Activated naive CD8-positive, alpha-beta T cell treated with anti-CD3 and anti-CD28 coated beads, Interleukin-2, amount 50 U/mL, for 24 hours (primary cell): ENCODE measurements around the gene ATG2A.
A peak's percentile ranks its signal among the peaks of the same experiment; 100 is the strongest.

Experiments used
- ATAC-seq: fragments of 150-1000 bp; cut with Tn5 transposase; one replicate; pipeline ENCODE4 v1.10.0; 2021
- DNase-seq: peaks from one replicate; pipeline ENCODE4 v3.0.0; 2021
- H3K27ac Mint-ChIP-seq: one replicate; pipeline ENCODE4 v1.8.0; 2021; ENCODE audit warnings: mild to moderate bottlenecking, mixed read lengths
- H3K27me3 Mint-ChIP-seq: one replicate; pipeline ENCODE4 v1.8.0; 2021; ENCODE audit warnings: mixed read lengths
- H3K36me3 Mint-ChIP-seq: one replicate; pipeline ENCODE4 v1.8.0; 2021; ENCODE audit warnings: low read depth, mixed read lengths
- H3K4me1 Mint-ChIP-seq: one replicate; pipeline ENCODE4 v1.8.0; 2021; ENCODE audit warnings: mixed read lengths
- H3K4me3 Mint-ChIP-seq: one replicate; pipeline ENCODE4 v1.8.0; 2021; ENCODE audit warnings: mild to moderate bottlenecking, moderate library complexity, mixed read lengths
- H3K9me3 Mint-ChIP-seq: one replicate; pipeline ENCODE4 v1.8.0; 2021; ENCODE audit warnings: mixed read lengths

ATG2A gene

DNA sequence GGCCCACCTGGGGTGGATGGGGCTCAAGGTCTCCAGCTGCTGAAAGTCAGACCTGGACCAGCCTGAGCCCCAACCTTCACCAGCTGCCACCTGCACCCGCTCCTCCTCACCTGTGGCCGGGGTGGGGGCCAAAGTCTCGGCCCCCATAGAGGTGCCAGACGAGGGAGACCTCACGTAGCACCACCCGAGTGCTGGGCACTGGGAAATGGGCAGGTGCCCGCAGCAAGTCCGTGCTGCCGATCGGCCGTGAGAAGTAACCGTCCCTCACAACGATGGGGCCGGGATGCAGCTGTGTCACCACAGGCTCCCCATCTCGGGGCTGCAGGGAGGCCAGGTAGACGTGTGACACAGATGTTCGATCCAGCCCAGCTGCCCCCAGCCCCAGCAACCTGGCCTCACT is 16.2 kb downstream of the ATG2A start:
- Mint-ChIP-seq H3K4me3 (no peak overlapping the region), H3K27me3 (no peaks in the 10 kb centered on the region), H3K9me3 (no peaks in the 10 kb centered on the region), H3K27ac (no peak overlapping the region), H3K4me1 (peaks cover 12% of the 10 kb centered on the region), H3K36me3 (peaks cover 6% of the 10 kb centered on the region)
- no peak for ATAC-seq
- no peak for DNase-seq

DNA sequence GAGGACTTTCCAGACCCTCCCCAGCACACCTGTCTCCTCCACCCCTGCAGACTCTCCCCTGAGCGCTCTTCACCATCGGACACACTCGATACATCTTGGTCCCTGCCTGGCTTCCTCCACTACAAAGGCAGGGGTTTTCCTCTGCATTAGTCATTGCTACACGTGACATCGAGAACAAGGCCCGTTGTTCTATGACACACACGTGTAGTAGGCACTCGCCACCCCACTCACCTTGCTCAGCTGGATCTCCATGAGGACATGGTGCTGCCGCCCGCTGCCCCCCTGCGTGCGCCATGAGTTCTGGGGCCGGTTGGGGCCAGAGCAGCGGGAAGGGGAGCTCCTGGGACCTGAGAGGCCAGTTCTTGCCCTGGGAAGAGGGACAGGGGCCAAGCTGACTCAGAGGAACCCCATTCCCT is 16.7 kb downstream of the ATG2A start:
- Mint-ChIP-seq H3K36me3 (peaks cover 6% of the 10 kb centered on the region), H3K4me1 (peaks cover 12% of the 10 kb centered on the region), H3K4me3 (no peak overlapping the region), H3K27ac (peak overlapping the region; percentile 33), H3K9me3 (no peaks in the 10 kb centered on the region), H3K27me3 (no peaks in the 10 kb centered on the region)
- DNase-seq = peak; percentile 47
- ATAC-seq = peak; percentile 95

DNA sequence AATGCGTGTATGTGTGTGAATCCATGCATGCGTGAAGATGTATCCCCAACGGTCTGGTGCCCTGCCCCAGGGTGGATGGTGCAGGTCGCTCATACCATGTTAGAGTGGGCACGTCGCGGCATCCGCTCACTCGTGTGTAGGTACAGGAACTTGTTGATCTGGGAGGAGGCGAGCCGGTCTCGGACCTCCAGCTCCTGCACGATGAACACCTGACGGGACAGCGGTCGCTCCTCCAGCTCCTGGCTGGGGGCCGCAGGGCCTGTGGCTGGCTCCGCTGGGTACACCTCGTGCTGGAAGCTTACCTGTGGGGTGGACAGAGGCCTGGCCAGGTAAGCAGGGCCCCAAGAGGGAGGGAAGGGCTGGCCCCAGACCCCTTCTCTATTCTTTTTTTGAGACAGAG is 18.5 kb downstream of the ATG2A start:
- ATAC-seq = no peak
- Mint-ChIP-seq H3K9me3 (no peaks in the 10 kb centered on the region), H3K4me1 (peaks cover 12% of the 10 kb centered on the region), H3K36me3 (peaks cover 3% of the 10 kb centered on the region), H3K27me3 (no peaks in the 10 kb centered on the region), H3K27ac (no peak overlapping the region), H3K4me3 (no peak overlapping the region)
- DNase-seq = no peak

DNA sequence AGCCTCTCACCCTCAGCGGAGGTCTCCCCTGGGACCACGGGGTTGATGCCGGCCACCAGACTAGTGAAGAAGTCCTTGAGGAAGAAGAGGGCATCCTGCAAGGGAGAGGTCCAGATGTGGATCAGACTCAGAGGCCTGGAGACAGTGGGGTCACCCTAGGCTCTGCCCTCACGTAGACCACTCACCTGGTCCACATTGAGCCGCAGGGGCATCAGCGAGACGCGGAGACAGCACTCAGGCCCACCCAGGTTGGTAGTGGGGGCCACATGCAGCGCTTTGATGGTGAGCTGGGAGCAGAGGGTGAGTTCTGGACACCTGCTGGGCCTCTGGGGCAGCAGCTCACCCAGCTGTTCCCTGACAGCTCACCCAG is 18.9 kb downstream of the ATG2A start:
- no peak for ATAC-seq

DNA sequence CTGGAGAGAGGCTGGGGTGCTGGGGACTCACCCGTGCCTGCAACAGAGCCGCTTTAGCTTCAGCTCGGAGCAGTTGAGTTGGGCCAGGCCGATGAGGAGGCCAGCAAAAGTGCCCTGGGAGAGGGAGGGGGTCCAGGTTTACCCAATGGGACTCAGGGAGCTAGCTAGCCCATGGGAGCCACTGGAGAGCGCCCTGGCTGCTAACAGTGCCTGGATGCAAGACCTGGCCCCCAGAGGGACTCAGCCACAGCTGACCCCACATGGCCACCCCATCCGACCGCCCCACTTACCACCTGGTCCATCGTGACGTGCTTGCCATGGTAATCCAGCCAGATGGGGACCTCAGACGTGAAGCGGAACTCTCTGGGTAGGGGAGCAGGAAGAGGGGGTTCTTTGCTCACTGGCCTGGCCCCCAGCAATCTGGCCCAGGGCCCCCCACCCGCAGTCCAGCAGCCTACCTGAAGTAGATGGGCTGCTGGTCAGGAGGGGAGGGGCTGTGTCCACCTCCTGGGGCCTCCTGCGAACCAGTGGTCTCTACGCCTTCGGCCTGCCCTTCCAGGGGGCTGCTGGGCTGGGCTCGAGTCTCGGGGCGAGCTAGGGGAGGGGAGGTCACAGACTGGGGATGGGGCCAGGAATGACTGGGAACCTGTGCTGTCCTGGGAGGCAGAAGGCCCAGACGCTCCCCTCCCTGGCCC is 19.5 kb downstream of the ATG2A start:
- ATAC-seq (no peak), DNase-seq (no peak)
- H3K27me3 Mint-ChIP-seq = no peaks in the 10 kb centered on the region
- no peak overlapping the region for H3K27ac Mint-ChIP-seq
- H3K4me1 Mint-ChIP-seq = peaks cover 12% of the 10 kb centered on the region
- H3K36me3 Mint-ChIP-seq = peaks cover 3% of the 10 kb centered on the region
- no peaks in the 10 kb centered on the region for H3K9me3 Mint-ChIP-seq
- H3K4me3 Mint-ChIP-seq = no peak overlapping the region

More for the DNA sequence above, 18.9 kb downstream of the ATG2A start:
- peaks cover 12% of the 10 kb centered on the region for H3K4me1 Mint-ChIP-seq
- H3K4me3 Mint-ChIP-seq = no peak overlapping the region
- H3K9me3 Mint-ChIP-seq = no peaks in the 10 kb centered on the region
- no peaks in the 10 kb centered on the region for H3K27me3 Mint-ChIP-seq
- H3K36me3 Mint-ChIP-seq = peaks cover 3% of the 10 kb centered on the region
- DNase-seq = no peak
- no peak overlapping the region for H3K27ac Mint-ChIP-seq

DNA sequence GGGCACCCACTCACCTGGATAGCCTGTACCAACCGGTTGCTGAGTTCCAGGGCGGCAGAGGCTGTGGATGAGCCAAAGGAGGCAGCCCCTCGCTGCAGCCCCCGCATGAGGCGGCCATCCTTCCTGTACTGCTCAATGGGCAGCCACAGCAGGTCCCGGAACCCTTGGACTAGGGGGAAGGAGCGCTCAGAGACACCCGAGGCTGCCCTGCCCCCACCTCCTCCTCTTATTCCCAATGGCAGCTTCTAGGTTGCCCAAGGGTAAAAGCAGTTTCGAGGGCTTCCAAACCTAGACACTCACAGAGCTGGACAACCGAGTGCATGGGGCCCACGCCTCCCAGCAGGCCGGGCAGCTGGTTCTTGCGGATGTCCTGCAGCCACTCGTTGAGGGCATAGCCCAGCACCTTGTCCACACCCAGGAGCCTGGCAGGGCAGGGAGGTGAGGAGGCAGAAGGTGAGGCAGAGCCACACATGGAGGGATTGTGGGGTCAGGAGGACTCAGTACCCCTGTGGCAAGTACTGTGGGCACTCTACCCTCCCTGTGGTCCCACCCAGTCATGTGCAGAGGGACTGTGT is 20.5 kb downstream of the ATG2A start:
- no peak overlapping the region for H3K4me3 Mint-ChIP-seq
- ATAC-seq (no peak), DNase-seq (no peak)
- peaks cover 3% of the 10 kb centered on the region for H3K36me3 Mint-ChIP-seq
- no peak overlapping the region for H3K27ac Mint-ChIP-seq
- no peaks in the 10 kb centered on the region for H3K9me3 Mint-ChIP-seq
- H3K27me3 Mint-ChIP-seq = no peaks in the 10 kb centered on the region
- peaks cover 11% of the 10 kb centered on the region for H3K4me1 Mint-ChIP-seq

DNA sequence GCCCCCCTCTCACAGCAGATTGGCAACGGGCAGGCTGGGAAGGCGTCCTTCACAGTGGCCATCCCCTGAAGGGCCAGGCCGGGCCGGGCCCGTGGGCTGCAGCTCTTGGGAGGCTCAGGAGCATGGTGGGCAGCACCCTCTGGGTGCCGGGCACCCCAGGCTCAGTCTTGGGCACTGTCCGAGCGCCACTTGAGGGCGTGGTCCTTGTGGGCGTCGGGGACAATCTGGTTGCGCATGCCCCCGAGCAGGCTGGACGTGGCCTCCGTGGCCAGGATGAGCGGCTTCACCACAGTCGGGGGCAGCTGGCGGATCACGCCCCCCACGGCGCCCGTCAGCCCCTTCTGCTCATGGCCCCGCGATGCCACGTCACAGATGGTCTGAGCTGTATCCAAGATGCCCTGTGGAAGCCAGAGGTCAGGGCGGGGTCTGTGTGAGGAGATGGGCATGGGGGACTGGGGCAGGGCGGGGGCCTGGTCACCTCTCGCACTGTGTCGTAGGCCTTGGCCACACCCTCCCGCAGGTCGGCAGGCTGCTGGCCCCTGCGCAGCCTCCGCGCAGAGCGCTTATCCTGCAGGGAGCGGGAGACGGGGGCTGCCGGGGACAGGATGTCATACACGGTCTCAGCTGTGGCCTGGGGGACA is 22.1 kb downstream of the ATG2A start:
- no peaks in the 10 kb centered on the region for H3K36me3 Mint-ChIP-seq
- ATAC-seq (no peak), DNase-seq (no peak)
- no peak overlapping the region for H3K27ac Mint-ChIP-seq
- no peaks in the 10 kb centered on the region for H3K27me3 Mint-ChIP-seq
- H3K4me1 Mint-ChIP-seq = peaks cover under 1% of the 10 kb centered on the region
- H3K4me3 Mint-ChIP-seq = no peak overlapping the region
- no peaks in the 10 kb centered on the region for H3K9me3 Mint-ChIP-seq

DNA sequence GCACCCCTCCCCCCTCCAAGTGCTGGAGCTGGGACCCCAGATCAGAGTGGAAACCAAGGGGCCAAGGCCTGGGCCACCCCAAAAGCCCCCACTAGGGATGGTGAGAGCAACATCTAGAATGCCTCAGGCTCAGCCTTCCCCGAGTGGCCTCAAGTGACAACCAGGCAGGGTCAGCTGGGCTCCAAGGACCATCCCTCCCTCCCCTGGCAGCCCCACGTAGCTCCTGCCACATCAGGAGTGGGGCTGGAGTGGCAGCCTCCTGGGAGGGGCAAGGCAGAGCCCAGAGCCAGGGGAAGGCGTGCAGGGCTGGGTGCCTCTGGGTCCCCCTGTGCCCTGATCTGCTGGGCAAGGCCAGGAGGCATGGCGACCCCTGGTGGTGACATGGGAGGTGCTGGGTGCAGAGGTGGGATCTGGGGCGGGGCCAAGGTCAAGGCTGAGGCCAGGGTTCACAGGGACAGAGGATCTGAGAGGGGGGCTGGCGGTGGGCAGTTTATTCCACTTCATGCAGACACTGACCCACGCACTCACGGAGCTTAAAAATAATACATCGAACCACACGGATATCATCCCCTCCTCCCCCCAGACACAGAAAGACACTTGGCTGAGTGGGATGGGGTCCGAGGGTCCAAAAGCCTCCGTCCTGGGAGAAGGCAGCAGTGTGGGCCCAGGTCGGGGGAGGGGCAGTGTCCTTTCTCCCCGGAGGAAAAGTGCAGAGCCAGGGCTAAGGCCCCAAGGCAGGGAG is 22.8 kb downstream of the ATG2A start:
- DNase-seq = peak; percentile 98
- no peak overlapping the region for H3K27ac Mint-ChIP-seq
- no peaks in the 10 kb centered on the region for H3K4me1 Mint-ChIP-seq
- H3K9me3 Mint-ChIP-seq = no peaks in the 10 kb centered on the region
- H3K4me3 Mint-ChIP-seq = no peak overlapping the region
- no peaks in the 10 kb centered on the region for H3K36me3 Mint-ChIP-seq
- ATAC-seq = peak; percentile 93
- H3K27me3 Mint-ChIP-seq = no peaks in the 10 kb centered on the region

DNA sequence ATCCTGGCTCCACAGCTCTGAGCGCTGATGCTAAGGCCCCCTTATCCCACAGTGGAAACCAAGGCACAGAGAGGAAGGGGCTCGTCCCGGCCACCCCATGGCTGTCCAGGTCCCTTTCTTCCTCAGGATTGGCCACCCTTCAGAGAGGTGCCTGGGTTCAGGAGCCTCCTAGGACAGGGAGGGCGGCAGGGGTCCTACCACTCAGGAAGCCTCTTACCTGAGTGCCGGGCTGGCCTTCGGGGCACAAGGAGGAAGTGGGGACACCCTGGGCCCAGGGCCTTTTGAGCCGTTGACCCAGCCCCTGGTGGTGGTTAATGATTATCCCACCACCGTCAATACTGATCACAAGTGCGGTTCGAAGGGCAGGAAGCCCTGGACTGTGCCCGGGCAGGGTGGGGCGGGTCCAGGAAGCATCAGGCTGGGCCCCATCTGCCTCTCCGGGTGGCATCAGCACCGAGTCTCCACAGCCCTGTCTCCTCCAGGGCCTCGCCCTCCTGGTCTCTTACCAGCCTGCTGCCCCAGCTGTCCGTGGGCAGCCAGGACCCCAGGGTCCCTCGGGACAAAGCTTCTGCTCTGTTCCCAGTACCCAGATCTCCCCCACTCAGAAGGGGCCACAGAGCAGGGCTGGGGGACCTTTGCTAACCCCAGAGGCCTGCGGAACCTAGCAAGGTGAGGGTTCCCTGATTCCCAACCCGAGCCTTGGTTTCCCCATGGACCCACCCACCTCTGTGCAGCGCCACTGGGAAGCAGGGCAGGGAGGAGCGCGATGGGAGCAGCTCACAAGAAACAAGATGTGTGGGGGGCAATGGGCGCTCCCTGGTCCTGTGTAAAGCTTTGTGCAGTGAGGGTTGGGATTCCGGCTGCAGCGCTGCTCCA is 23.6 kb downstream of the ATG2A start:
- Mint-ChIP-seq H3K9me3 (no peaks in the 10 kb centered on the region), H3K36me3 (no peaks in the 10 kb centered on the region), H3K4me1 (peaks cover 2% of the 10 kb centered on the region), H3K27ac (no peak overlapping the region), H3K4me3 (no peak overlapping the region), H3K27me3 (no peaks in the 10 kb centered on the region)
- ATAC-seq (no peak), DNase-seq (no peak)

DNA sequence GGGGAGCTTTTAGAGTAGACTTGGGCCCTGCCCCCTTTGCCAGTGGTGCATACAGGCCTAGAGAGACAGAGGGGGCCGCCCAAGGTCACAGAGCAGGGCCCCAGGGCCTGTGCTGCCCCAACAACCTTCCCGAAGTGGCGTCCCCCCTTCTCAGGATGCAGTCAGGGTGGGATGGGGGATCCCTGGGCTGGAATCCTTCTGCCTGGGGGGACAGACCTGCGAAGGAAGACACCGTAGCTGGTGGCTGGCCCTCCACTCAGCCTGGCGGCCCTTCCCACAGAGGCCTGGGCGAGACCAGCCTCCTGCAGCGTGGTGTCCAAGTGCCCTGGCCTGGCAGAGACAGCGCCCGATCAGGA is 24.2 kb downstream of the ATG2A start:
- no peak for ATAC-seq
- H3K36me3 Mint-ChIP-seq = no peaks in the 10 kb centered on the region
- peaks cover 7% of the 10 kb centered on the region for H3K4me1 Mint-ChIP-seq
- DNase-seq = no peak
- H3K27ac Mint-ChIP-seq = no peak overlapping the region
- H3K27me3 Mint-ChIP-seq = no peaks in the 10 kb centered on the region
- H3K9me3 Mint-ChIP-seq = no peaks in the 10 kb centered on the region
- H3K4me3 Mint-ChIP-seq = no peak overlapping the region

DNA sequence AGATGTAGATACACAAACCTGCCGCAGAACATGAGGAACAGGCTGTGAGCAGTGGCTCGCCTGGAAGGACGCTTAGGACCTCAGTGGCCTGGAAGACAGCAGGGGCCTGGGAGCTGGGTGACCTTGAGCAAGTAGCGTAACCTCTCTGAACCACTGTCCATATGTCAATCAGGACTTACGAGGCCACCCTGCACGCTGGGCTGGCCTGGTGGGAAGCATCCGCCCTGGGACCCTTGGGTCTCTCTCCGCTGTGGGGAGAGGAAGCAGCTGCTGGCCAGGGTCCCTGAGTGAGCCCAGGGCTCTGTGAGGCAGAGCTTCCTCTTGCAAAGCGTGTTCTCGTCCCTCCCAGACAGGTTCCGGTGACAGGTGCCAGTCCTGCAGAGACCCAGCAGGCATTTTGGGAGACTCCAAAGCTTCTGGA is 24.6 kb downstream of the ATG2A start:
- Mint-ChIP-seq H3K27me3 (no peaks in the 10 kb centered on the region), H3K36me3 (no peaks in the 10 kb centered on the region), H3K4me1 (peaks cover 10% of the 10 kb centered on the region), H3K4me3 (no peak overlapping the region), H3K9me3 (no peaks in the 10 kb centered on the region), H3K27ac (peak overlapping the region; percentile 15)
- no peak for DNase-seq
- no peak for ATAC-seq

DNA sequence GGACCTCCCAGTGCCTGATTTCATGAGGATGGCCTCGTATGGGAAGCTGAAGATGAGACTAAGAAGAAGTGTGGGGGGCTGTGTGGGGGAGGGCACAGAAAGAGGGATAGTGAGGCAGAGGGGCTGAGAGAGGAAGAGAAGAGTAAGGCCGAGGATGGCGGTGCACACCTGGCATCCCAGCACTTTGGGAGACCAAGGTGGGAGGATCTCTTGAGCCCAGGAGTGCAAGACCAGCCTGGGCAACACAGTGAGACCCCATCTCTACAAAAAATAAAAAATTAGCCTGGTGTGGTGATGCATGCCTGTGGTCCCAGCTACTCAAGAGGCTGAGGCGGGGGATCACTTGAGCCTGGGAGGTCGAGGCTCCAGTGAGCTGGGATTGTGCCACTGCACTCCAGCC is 25.1 kb downstream of the ATG2A start:
- no peak for ATAC-seq
- Mint-ChIP-seq H3K36me3 (no peaks in the 10 kb centered on the region), H3K27me3 (no peaks in the 10 kb centered on the region), H3K4me1 (peaks cover 13% of the 10 kb centered on the region), H3K9me3 (no peaks in the 10 kb centered on the region), H3K4me3 (no peak overlapping the region), H3K27ac (peak overlapping the region; percentile 15)
- DNase-seq = no peak

DNA sequence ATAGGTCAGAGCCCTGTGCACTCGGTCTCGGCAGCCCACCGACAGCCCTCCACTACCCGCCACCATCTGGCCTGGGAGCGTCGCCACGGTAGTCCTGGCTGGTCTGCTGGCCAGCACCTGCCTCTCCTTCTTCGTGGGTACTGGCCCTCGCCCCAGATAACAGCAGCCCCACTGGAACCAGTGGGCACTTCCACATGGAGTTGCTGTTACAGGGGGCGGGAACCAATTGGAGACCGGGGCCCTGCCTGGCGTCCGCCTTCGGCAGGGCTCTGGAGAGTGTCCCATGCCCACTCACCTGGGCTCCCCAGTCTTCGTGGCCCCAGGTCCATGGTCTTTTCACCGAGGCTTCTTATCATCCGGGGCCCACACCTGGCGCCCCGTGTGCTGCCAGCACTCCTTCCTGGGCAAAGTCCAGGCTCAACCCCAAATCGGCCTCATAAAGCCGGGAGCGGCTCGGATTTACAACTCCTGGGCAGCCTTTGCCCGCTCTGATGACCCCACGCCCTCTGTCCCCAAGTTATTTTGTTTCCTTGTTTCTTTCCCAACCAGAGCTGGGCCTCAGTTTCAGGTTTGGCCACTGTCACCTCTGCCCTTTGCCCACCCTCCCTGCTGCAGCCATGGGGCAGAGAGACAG is 25.7 kb downstream of the ATG2A start:
- H3K4me1 Mint-ChIP-seq = peaks cover 13% of the 10 kb centered on the region
- no peaks in the 10 kb centered on the region for H3K27me3 Mint-ChIP-seq
- no peaks in the 10 kb centered on the region for H3K9me3 Mint-ChIP-seq
- H3K36me3 Mint-ChIP-seq = no peaks in the 10 kb centered on the region
- no peak overlapping the region for H3K27ac Mint-ChIP-seq
- no peak overlapping the region for H3K4me3 Mint-ChIP-seq
- DNase-seq (no peak), ATAC-seq (no peak)

DNA sequence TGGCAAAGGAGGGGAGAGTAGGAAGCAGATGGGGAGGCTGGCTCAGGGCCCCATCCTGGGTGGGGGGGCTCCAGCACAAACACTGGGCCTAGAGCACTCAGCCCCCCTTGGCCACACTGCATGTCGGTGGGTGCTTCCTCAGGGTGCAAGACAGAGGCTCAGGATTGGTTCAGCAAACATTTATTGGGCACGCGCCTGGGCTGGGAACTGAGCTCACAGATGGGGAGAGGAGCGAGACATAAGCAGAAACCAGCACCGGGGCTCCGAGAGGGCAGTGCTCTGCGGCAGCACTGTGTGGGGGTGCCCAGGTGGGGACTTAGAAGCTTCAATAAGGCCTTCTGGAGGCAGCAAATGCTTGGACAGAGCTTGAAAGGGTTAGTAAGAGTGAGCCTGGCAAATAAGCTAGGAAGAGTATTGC is 26.5 kb downstream of the ATG2A start:
- Mint-ChIP-seq H3K4me3 (no peak overlapping the region), H3K9me3 (no peaks in the 10 kb centered on the region), H3K36me3 (no peaks in the 10 kb centered on the region), H3K4me1 (peaks cover 20% of the 10 kb centered on the region), H3K27ac (no peak overlapping the region), H3K27me3 (no peaks in the 10 kb centered on the region)
- DNase-seq = no peak
- ATAC-seq = no peak
